GM12878 (cell line): Measurements from ENCODE around the gene PTGES2. TPM values are rescaled to one million over a fixed set of nuclear protein-coding genes. Genes with fewer than 3 reads are reported as not detected.

Experiments used
- ATAC-seq: fragments of 200-7000 bp; cut with Tn5 transposase; 3 replicates; pipeline ENCODE4 v1.9.1; 2020; ENCODE audit warnings: mild to moderate bottlenecking, moderate library complexity
- BruUV-seq: library from RNA; stranded (reverse); fragments of 400-500 nt; replicated peaks from 2 replicates; lab custom pipeline; 2021; lab: Mats Ljungman, UMichigan
- CTCF ChIA-PET: fragments of 300-600 bp; sonication (Branson Sonifier 250); formaldehyde crosslinking; extraction: SDS; loops from one replicate; lab custom pipeline; 2021; ENCODE audit warnings: inconsistent platforms; lab: Yijun Ruan, JAX
- POLR2A ChIA-PET: fragments of 350-600 bp; formaldehyde crosslinking; extraction: SDS; loops from one replicate; lab custom pipeline; 2021; ENCODE audit warnings: inconsistent platforms; lab: Charles Lee
- RAD21 ChIA-PET: fragments of 300-600 bp; sonication (Branson Sonifier 250); formaldehyde crosslinking; loops from one replicate; lab custom pipeline; 2023; ENCODE audit warnings: antibody characterized with exemption; ENCODE audit not compliant: unreplicated experiment; lab: Charles Lee
- SMC1A ChIA-PET: fragments of 300-600 bp; sonication (Branson Sonifier 250); formaldehyde crosslinking; loops from one replicate; lab custom pipeline; 2023; ENCODE audit not compliant: unreplicated experiment, uncharacterized antibody; lab: Charles Lee
- DNase-seq: peaks from one replicate; pipeline ENCODE4 v3.0.0-alpha.2; 2011; ENCODE audit warnings: low read depth, low spot score
- FAIRE-seq: peaks from 3 replicates; lab custom pipeline; 2011; peaks lifted over from hg19 to GRCh38; lab: Jason Lieb, UNC
- H2AFZ ChIP-seq: 2 replicates; pipeline ENCODE4 v1.6.0; 2011; ENCODE audit warnings: low read depth, low read length, control low read depth; ENCODE audit not compliant: control insufficient read depth
- H3K27ac ChIP-seq: 2 replicates; pipeline ENCODE4 v1.5.1; 2011; ENCODE audit warnings: control low read depth; ENCODE audit not compliant: control insufficient read depth, insufficient read depth
- H3K27me3 ChIP-seq, 2 experiments: replicated peaks in 1 of 2; 2 replicates each; pipeline versions ENCODE4 v1.6.0 to v1.6.1; 2011; ENCODE audit warnings: low read length in 1 of 2; ENCODE audit not compliant: control insufficient read depth in 2 of 2, insufficient read depth in 2 of 2
- H3K36me3 ChIP-seq, 2 experiments: 2 replicates each; pipeline ENCODE4 v1.5.1; 2011; ENCODE audit warnings: low read length in 1 of 2; ENCODE audit not compliant: control insufficient read depth in 2 of 2, insufficient read depth in 2 of 2
- H3K4me1 ChIP-seq: 2 replicates; pipeline ENCODE4 v1.6.1; 2011; ENCODE audit warnings: mild to moderate bottlenecking, low read length, moderate library complexity, mixed read lengths; ENCODE audit not compliant: control insufficient read depth, insufficient read depth
- H3K4me2 ChIP-seq: 2 replicates; pipeline ENCODE4 v1.6.0; 2011; ENCODE audit warnings: control low read depth; ENCODE audit not compliant: control insufficient read depth, insufficient read depth
- H3K4me3 ChIP-seq: fragments of 200-600 bp; sonication (generic); 2 replicates; pipeline ENCODE4 v1.5.1; 2016
- H3K79me2 ChIP-seq: 2 replicates; pipeline ENCODE4 v1.6.0; 2011; ENCODE audit warnings: low read length; ENCODE audit not compliant: control insufficient read depth, insufficient read depth
- H3K9ac ChIP-seq: 2 replicates; pipeline ENCODE4 v1.8.0; 2011; ENCODE audit warnings: low read length, control low read depth, mixed read lengths; ENCODE audit not compliant: control insufficient read depth, insufficient read depth
- H3K9me3 ChIP-seq: replicated peaks from 3 replicates; pipeline ENCODE4 v1.5.1; 2011; ENCODE audit warnings: mild to moderate bottlenecking, low read length; ENCODE audit not compliant: control insufficient read depth, insufficient read depth
- H4K20me1 ChIP-seq: 2 replicates; pipeline ENCODE4 v1.6.0; 2011; ENCODE audit not compliant: control insufficient read depth, insufficient read depth
- NBN ChIP-seq: fragments of 450-650 bp; IDR thresholded peaks from 2 replicates; pipeline ENCODE4 v1.6.1; 2016
- SMAD1 ChIP-seq: fragments of 450-650 bp; IDR thresholded peaks from 2 replicates; pipeline ENCODE4 v1.6.1; 2018; ENCODE audit warnings: mild to moderate bottlenecking, low read depth; ENCODE audit not compliant: partially characterized antibody
- SMC3 ChIP-seq: IDR thresholded peaks from 2 replicates; pipeline ENCODE4 v1.6.1; 2011; ENCODE audit warnings: low read length, improper control_type of control experiment, borderline replicate concordance
- TBL1XR1 ChIP-seq: IDR thresholded peaks from 2 replicates; pipeline ENCODE4 v1.6.1; 2012; ENCODE audit warnings: low read depth, low read length, improper control_type of control experiment
- WGBS: methylation state at CpG from one replicate; pipeline ENCODE4 v1.1.6; 2016; ENCODE audit warnings: low lambda C conversion rate; ENCODE audit not compliant: insufficient replicate concordance, insufficient coverage; ENCODE audit errors: missing lambda C conversion rate; 5-methylcytosine and 5-hydroxymethylcytosine counted together
- in situ Hi-C: fragments of 300-500 bp; cut with MboI; formaldehyde crosslinking; loops from 9 replicates; pipeline ENCODE4 v1.14.3; 2018; ENCODE audit warnings: mixed read lengths
- intact Hi-C: fragments of 100-400 bp; cut with micrococcal nuclease; formaldehyde crosslinking; loops from one replicate; pipeline ENCODE4 v1.14.2; 2022; ENCODE audit not compliant: unreplicated experiment
- polyA plus RNA-seq, 11 experiments: library from polyadenylated mRNA; depleted of rRNA in 4 of 11; unstranded in 6 of 11; stranded (reverse) in 5 of 11; fragments of >200 nt; fragmentation: Nextera tagmentation in 4 of 11; fragmentation: Illumina TruSeq in 1 of 11; extraction: Ambion mirVana in 4 of 11; extraction: Trizol in 1 of 11; gene quantifications; 1 replicate in 1 of 11; 2 replicates in 10 of 11; pipeline versions ENCODE4 v1.2.1 to v1.2.3, GENCODE V29; 2011 to 2016; ENCODE audit warnings: inconsistent platforms in 2 of 11, missing spikeins in 2 of 11, low read depth in 1 of 11
- total RNA-seq, 4 experiments: library from RNA; depleted of rRNA in 3 of 4; stranded (reverse); fragments of >200 nt in 3 of 4; fragmentation: Illumina TruSeq in 1 of 4; extraction: Trizol in 1 of 4; gene quantifications; 2 replicates each; pipeline versions ENCODE4 v1.2.1 to v1.2.3, GENCODE V29; 2013 to 2021
- TF ChIP-seq, protein P1 (sequence below): fragments of 450-650 bp; IDR thresholded peaks from 2 replicates; pipeline ENCODE4 v1.6.1; 2016; ENCODE audit warnings: mild to moderate bottlenecking

Gene PTGES2
- total and polyA plus RNA-seq, 10 of the 15 experiments (the other 5 are each of a cell fraction or from before 2014, with no cell fraction given), result 2.1 to 141 (median 99.1) TPM

GRCh38 chr9:128070874-128071273 is 56.7 kb downstream of the PTGES2 start:
- peaks cover 76% of the 10 kb centered on the region for H3K79me2 ChIP-seq
- H3K9me3 ChIP-seq, result no peaks in the 10 kb centered on the region
- ChIA-PET RAD21 (interaction anchor here (1.6 kb wide), 1 partner anchor 91 kb away, joined by 3 read pairs; no protein-coding TSS in a partner anchor), POLR2A (interaction anchor here (0.6 to 1.4 kb wide), 3 partner anchors 46 to 1861 kb away, joined by 3 to 4 read pairs (median 3); no protein-coding TSS in a partner anchor), SMC1A (interaction anchor here (2.0 to 5.1 kb wide), 2 partner anchors 23 to 37 kb away, joined by 9 to 21 read pairs; no protein-coding TSS in a partner anchor), CTCF (interaction anchor here (3.2 to 5.3 kb wide), 2 partner anchors 13 to 36 kb away, joined by 20 to 33 read pairs; no protein-coding TSS in a partner anchor)
- in situ Hi-C loops (no loop called here), intact Hi-C loops (no loop called here)
- H4K20me1 ChIP-seq, result no peaks in the 10 kb centered on the region
- ATAC-seq, result no peak
- no peaks in the 10 kb centered on the region for H3K27me3 ChIP-seq
- peak overlapping the region; percentile 82 for H3K4me2 ChIP-seq
- FAIRE-seq, result no peak
- peak overlapping the region; percentile 40; the same call in 1 of the 2 replicates for H3K4me3 ChIP-seq
- 0 out of 2 replicates have a peak, but pooled peaks have one; percentile 7 for TF ChIP-seq NBN
- TF ChIP-seq, protein P1, sequence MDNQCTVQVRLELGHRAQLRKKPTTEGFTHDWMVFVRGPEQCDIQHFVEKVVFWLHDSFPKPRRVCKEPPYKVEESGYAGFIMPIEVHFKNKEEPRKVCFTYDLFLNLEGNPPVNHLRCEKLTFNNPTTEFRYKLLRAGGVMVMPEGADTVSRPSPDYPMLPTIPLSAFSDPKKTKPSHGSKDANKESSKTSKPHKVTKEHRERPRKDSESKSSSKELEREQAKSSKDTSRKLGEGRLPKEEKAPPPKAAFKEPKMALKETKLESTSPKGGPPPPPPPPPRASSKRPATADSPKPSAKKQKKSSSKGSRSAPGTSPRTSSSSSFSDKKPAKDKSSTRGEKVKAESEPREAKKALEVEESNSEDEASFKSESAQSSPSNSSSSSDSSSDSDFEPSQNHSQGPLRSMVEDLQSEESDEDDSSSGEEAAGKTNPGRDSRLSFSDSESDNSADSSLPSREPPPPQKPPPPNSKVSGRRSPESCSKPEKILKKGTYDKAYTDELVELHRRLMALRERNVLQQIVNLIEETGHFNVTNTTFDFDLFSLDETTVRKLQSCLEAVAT, result peak; percentile 59; the same call in 1 of the 2 replicates
- TF ChIP-seq SMC3, result no peak
- TF ChIP-seq TBL1XR1, result no peak
- no peak for TF ChIP-seq SMAD1
- H3K9ac ChIP-seq, result peak overlapping the region; percentile 7; the same call in 1 of the 2 replicates
- WGBS, result 81% methylated on average over 7 of the region's 7 CpGs
- BruUV-seq, result no TSS peak
- peaks cover 31% of the 10 kb centered on the region for H3K4me1 ChIP-seq
- no peaks in the 10 kb centered on the region for H3K36me3 ChIP-seq
- peak overlapping the region; percentile 57; the same call in 1 of the 2 replicates for H3K27ac ChIP-seq
- no peak for DNase-seq
- no peak overlapping the region for H2AFZ ChIP-seq

Other genes starting within 250 kb of the PTGES2 start
Only the 7 nearest of the 17 such genes appear.
- 7.4 TPM in 2 replicates for gene EEIG1, start 146.7 kb downstream of the PTGES2 start, total RNA-seq (2014; rRNA removed)
- 8.5 and 9.5 TPM in 2 replicates for gene EEIG1, start 146.7 kb downstream of the PTGES2 start, total RNA-seq (2014; rRNA removed; fragmentation: Illumina TruSeq; extraction: Trizol)
- 69.7 and 75.9 TPM in 2 replicates for gene EEIG1, start 146.7 kb downstream of the PTGES2 start, total RNA-seq (2021)
- 3.3 and 6.6 TPM in 2 replicates for gene EEIG1, start 146.7 kb downstream of the PTGES2 start, polyA plus RNA-seq (2011; rRNA removed)
- gene EEIG1, start 146.7 kb downstream of the PTGES2 start, polyA plus RNA-seq (2014; fragmentation: Illumina TruSeq; extraction: Trizol), result 7.2 and 16.9 TPM in 2 replicates
- 1 to 10 TPM; 1.2 to 2.7 TPM for gene EEIG1, start 146.7 kb downstream of the PTGES2 start, polyA plus RNA-seq (2014; fragmentation: Nextera tagmentation; extraction: Ambion mirVana)
- 20.7 and 21.5 TPM in 2 replicates for gene EEIG1, start 146.7 kb downstream of the PTGES2 start, polyA plus RNA-seq (2014; rRNA removed)
- 10 to 100 TPM in 1 of 2 experiments, 1 to 10 TPM in 1; 8.5 to 12.9 TPM for gene EEIG1, start 146.7 kb downstream of the PTGES2 start, polyA plus RNA-seq (2016; fragmentation: Nextera tagmentation; extraction: Ambion mirVana)
- gene NAIF1, start 60.4 kb downstream of the PTGES2 start, total RNA-seq (2014; rRNA removed), result 10.7 and 14.2 TPM in 2 replicates
- 6.3 and 6.4 TPM in 2 replicates for gene NAIF1, start 60.4 kb downstream of the PTGES2 start, total RNA-seq (2014; rRNA removed; fragmentation: Illumina TruSeq; extraction: Trizol)
- gene NAIF1, start 60.4 kb downstream of the PTGES2 start, total RNA-seq (2021), result 8.6 and 10.3 TPM in 2 replicates
- 6.1 and 9.4 TPM in 2 replicates for gene NAIF1, start 60.4 kb downstream of the PTGES2 start, polyA plus RNA-seq (2011; rRNA removed)
- 5.2 and 6.2 TPM in 2 replicates for gene NAIF1, start 60.4 kb downstream of the PTGES2 start, polyA plus RNA-seq (2014; fragmentation: Illumina TruSeq; extraction: Trizol)
- 1 to 10 TPM; 2.4 to 5.2 TPM for gene NAIF1, start 60.4 kb downstream of the PTGES2 start, polyA plus RNA-seq (2014; fragmentation: Nextera tagmentation; extraction: Ambion mirVana)
- 8.5 and 9.3 TPM in 2 replicates for gene NAIF1, start 60.4 kb downstream of the PTGES2 start, polyA plus RNA-seq (2014; rRNA removed)
- gene NAIF1, start 60.4 kb downstream of the PTGES2 start, polyA plus RNA-seq (2016; fragmentation: Nextera tagmentation; extraction: Ambion mirVana), result 1 to 10 TPM; 5.0 to 7.9 TPM
- gene SLC25A25, start 59.5 kb downstream of the PTGES2 start, total RNA-seq (2014; rRNA removed), result 17.1 and 17.5 TPM in 2 replicates
- gene SLC25A25, start 59.5 kb downstream of the PTGES2 start, total RNA-seq (2014; rRNA removed; fragmentation: Illumina TruSeq; extraction: Trizol), result 10.1 and 10.2 TPM in 2 replicates
- gene SLC25A25, start 59.5 kb downstream of the PTGES2 start, total RNA-seq (2021), result 14.3 and 15.7 TPM in 2 replicates
- 5.9 and 8.2 TPM in 2 replicates for gene SLC25A25, start 59.5 kb downstream of the PTGES2 start, polyA plus RNA-seq (2011; rRNA removed)
- 3.2 and 6.6 TPM in 2 replicates for gene SLC25A25, start 59.5 kb downstream of the PTGES2 start, polyA plus RNA-seq (2014; fragmentation: Illumina TruSeq; extraction: Trizol)
- gene SLC25A25, start 59.5 kb downstream of the PTGES2 start, polyA plus RNA-seq (2014; fragmentation: Nextera tagmentation; extraction: Ambion mirVana), result under 1 TPM in 1 of 2 experiments, not detected in 1; 0.04 TPM
- 12.4 and 13.4 TPM in 2 replicates for gene SLC25A25, start 59.5 kb downstream of the PTGES2 start, polyA plus RNA-seq (2014; rRNA removed)
- 10 to 100 TPM; 12.4 to 13.6 TPM for gene SLC25A25, start 59.5 kb downstream of the PTGES2 start, polyA plus RNA-seq (2016; fragmentation: Nextera tagmentation; extraction: Ambion mirVana)
- not detected in 2 replicates for gene LCN2, start 21.7 kb upstream of the PTGES2 start, total RNA-seq (2014; rRNA removed)
- gene LCN2, start 21.7 kb upstream of the PTGES2 start, total RNA-seq (2014; rRNA removed; fragmentation: Illumina TruSeq; extraction: Trizol), result not detected in 2 replicates
- not detected in 2 replicates for gene LCN2, start 21.7 kb upstream of the PTGES2 start, total RNA-seq (2021)
- not detected in 2 replicates for gene LCN2, start 21.7 kb upstream of the PTGES2 start, polyA plus RNA-seq (2011; rRNA removed)
- not detected in 2 replicates for gene LCN2, start 21.7 kb upstream of the PTGES2 start, polyA plus RNA-seq (2014; fragmentation: Illumina TruSeq; extraction: Trizol)
- gene LCN2, start 21.7 kb upstream of the PTGES2 start, polyA plus RNA-seq (2014; fragmentation: Nextera tagmentation; extraction: Ambion mirVana), result not detected
- not detected in 2 replicates for gene LCN2, start 21.7 kb upstream of the PTGES2 start, polyA plus RNA-seq (2014; rRNA removed)
- gene LCN2, start 21.7 kb upstream of the PTGES2 start, polyA plus RNA-seq (2016; fragmentation: Nextera tagmentation; extraction: Ambion mirVana), result not detected
- gene BBLN, start 32.5 kb upstream of the PTGES2 start, total RNA-seq (2014; rRNA removed), result 184 and 194 TPM in 2 replicates
- 24.1 and 32.2 TPM in 2 replicates for gene BBLN, start 32.5 kb upstream of the PTGES2 start, total RNA-seq (2014; rRNA removed; fragmentation: Illumina TruSeq; extraction: Trizol)
- 96.5 and 102 TPM in 2 replicates for gene BBLN, start 32.5 kb upstream of the PTGES2 start, total RNA-seq (2021)
- 13.2 and 36.5 TPM in 2 replicates for gene BBLN, start 32.5 kb upstream of the PTGES2 start, polyA plus RNA-seq (2011; rRNA removed)
- 2.9 and 11.3 TPM in 2 replicates for gene BBLN, start 32.5 kb upstream of the PTGES2 start, polyA plus RNA-seq (2014; fragmentation: Illumina TruSeq; extraction: Trizol)
- gene BBLN, start 32.5 kb upstream of the PTGES2 start, polyA plus RNA-seq (2014; fragmentation: Nextera tagmentation; extraction: Ambion mirVana), result 10 to 100 TPM in 1 of 2 experiments, 1 to 10 TPM in 1; 3.8 to 13.5 TPM
- gene BBLN, start 32.5 kb upstream of the PTGES2 start, polyA plus RNA-seq (2014; rRNA removed), result 155 and 163 TPM in 2 replicates
- 100 to 1,000 TPM in 1 of 2 experiments, 10 to 100 TPM in 1; 95.9 to 115 TPM for gene BBLN, start 32.5 kb upstream of the PTGES2 start, polyA plus RNA-seq (2016; fragmentation: Nextera tagmentation; extraction: Ambion mirVana)
- 24.1 and 27.6 TPM in 2 replicates for gene CIZ1, start 63.8 kb upstream of the PTGES2 start, total RNA-seq (2014; rRNA removed)
- 13.9 and 16.3 TPM in 2 replicates for gene CIZ1, start 63.8 kb upstream of the PTGES2 start, total RNA-seq (2014; rRNA removed; fragmentation: Illumina TruSeq; extraction: Trizol)
- 90.3 and 91.6 TPM in 2 replicates for gene CIZ1, start 63.8 kb upstream of the PTGES2 start, total RNA-seq (2021)
- 15.8 and 30.3 TPM in 2 replicates for gene CIZ1, start 63.8 kb upstream of the PTGES2 start, polyA plus RNA-seq (2011; rRNA removed)
- 43.0 and 58.7 TPM in 2 replicates for gene CIZ1, start 63.8 kb upstream of the PTGES2 start, polyA plus RNA-seq (2014; fragmentation: Illumina TruSeq; extraction: Trizol)
- gene CIZ1, start 63.8 kb upstream of the PTGES2 start, polyA plus RNA-seq (2014; fragmentation: Nextera tagmentation; extraction: Ambion mirVana), result 1 to 10 TPM; 1.8 to 5.0 TPM
- 40.6 and 49.2 TPM in 2 replicates for gene CIZ1, start 63.8 kb upstream of the PTGES2 start, polyA plus RNA-seq (2014; rRNA removed)
- gene CIZ1, start 63.8 kb upstream of the PTGES2 start, polyA plus RNA-seq (2016; fragmentation: Nextera tagmentation; extraction: Ambion mirVana), result 10 to 100 TPM; 57.9 to 62.3 TPM
- 0.06 TPM in 1 of 2 replicates, not detected in the other for gene DNM1, start 75.7 kb upstream of the PTGES2 start, total RNA-seq (2014; rRNA removed)
- not detected in 2 replicates for gene DNM1, start 75.7 kb upstream of the PTGES2 start, total RNA-seq (2014; rRNA removed; fragmentation: Illumina TruSeq; extraction: Trizol)
- gene DNM1, start 75.7 kb upstream of the PTGES2 start, total RNA-seq (2021), result 0.21 and 0.67 TPM in 2 replicates
- gene DNM1, start 75.7 kb upstream of the PTGES2 start, polyA plus RNA-seq (2011; rRNA removed), result 0.06 and 0.19 TPM in 2 replicates
- 0.07 TPM in 1 of 2 replicates, not detected in the other for gene DNM1, start 75.7 kb upstream of the PTGES2 start, polyA plus RNA-seq (2014; fragmentation: Illumina TruSeq; extraction: Trizol)
- gene DNM1, start 75.7 kb upstream of the PTGES2 start, polyA plus RNA-seq (2014; fragmentation: Nextera tagmentation; extraction: Ambion mirVana), result not detected
- gene DNM1, start 75.7 kb upstream of the PTGES2 start, polyA plus RNA-seq (2014; rRNA removed), result 0.18 and 0.29 TPM in 2 replicates
- under 1 TPM; 0.09 to 0.28 TPM for gene DNM1, start 75.7 kb upstream of the PTGES2 start, polyA plus RNA-seq (2016; fragmentation: Nextera tagmentation; extraction: Ambion mirVana)